Transverse colon (tissue), 4 donors: ENCODE results near the gene VWA5B1.

Experiments
- EP300 ChIP-seq: sonication (generic); formaldehyde crosslinking; IDR thresholded peaks from one replicate; pipeline ENCODE4 v1.6.1; 2017; ENCODE audit warnings: antibody characterized with exemption, low read depth
- POLR2A ChIP-seq: fragments of 450-650 bp; IDR thresholded peaks from one replicate; pipeline ENCODE4 v1.6.1; 2016; ENCODE audit warnings: antibody characterized with exemption, mild to moderate bottlenecking, moderate library complexity
- POLR2AphosphoS5 ChIP-seq, 3 donors: sonication (generic); formaldehyde crosslinking; IDR thresholded peaks; one replicate each; pipeline ENCODE4 v1.6.1; 2016; ENCODE audit warnings: antibody characterized with exemption in 3 of 3
- TF ChIP-seq, protein P1 (sequence below), 5 experiments: fragments of 200-600 bp in 3 of 5; fragments of 450-650 bp in 2 of 5; sonication (generic) in 3 of 5; IDR thresholded peaks; 1 replicate in 2 of 5; 2 replicates in 3 of 5; pipeline ENCODE4 v1.5.1; 2016 to 2017; ENCODE audit warnings: antibody characterized with exemption in 5 of 5, inconsistent platforms in 3 of 5, mild to moderate bottlenecking in 2 of 5, moderate library complexity in 1 of 5

GRCh38 chr1:20381045-20381641, 90.5 kb downstream of the VWA5B1 start:
- no peak for TF ChIP-seq POLR2AphosphoS5 (IDR thresholded peaks at IDR 0.05)
- TF ChIP-seq, protein P1, sequence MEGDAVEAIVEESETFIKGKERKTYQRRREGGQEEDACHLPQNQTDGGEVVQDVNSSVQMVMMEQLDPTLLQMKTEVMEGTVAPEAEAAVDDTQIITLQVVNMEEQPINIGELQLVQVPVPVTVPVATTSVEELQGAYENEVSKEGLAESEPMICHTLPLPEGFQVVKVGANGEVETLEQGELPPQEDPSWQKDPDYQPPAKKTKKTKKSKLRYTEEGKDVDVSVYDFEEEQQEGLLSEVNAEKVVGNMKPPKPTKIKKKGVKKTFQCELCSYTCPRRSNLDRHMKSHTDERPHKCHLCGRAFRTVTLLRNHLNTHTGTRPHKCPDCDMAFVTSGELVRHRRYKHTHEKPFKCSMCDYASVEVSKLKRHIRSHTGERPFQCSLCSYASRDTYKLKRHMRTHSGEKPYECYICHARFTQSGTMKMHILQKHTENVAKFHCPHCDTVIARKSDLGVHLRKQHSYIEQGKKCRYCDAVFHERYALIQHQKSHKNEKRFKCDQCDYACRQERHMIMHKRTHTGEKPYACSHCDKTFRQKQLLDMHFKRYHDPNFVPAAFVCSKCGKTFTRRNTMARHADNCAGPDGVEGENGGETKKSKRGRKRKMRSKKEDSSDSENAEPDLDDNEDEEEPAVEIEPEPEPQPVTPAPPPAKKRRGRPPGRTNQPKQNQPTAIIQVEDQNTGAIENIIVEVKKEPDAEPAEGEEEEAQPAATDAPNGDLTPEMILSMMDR (IDR thresholded peaks at IDR 0.05), result no peak
- no peak for TF ChIP-seq POLR2A
- no peak for TF ChIP-seq EP300
